22Rv1 (cell line): ENCODE data around the gene UCK2.

Experiments
- ZFX ChIP-seq: fragments of 450-650 bp; IDR thresholded peaks from 2 replicates; pipeline ENCODE4 v1.6.1; 2017; ENCODE audit warnings: antibody characterized with exemption, borderline replicate concordance
- TF ChIP-seq, protein P1 (sequence below): fragments of 450-650 bp; IDR thresholded peaks from 2 replicates; pipeline ENCODE4 v1.5.1; 2017; ENCODE audit warnings: mild to moderate bottlenecking

DNA sequence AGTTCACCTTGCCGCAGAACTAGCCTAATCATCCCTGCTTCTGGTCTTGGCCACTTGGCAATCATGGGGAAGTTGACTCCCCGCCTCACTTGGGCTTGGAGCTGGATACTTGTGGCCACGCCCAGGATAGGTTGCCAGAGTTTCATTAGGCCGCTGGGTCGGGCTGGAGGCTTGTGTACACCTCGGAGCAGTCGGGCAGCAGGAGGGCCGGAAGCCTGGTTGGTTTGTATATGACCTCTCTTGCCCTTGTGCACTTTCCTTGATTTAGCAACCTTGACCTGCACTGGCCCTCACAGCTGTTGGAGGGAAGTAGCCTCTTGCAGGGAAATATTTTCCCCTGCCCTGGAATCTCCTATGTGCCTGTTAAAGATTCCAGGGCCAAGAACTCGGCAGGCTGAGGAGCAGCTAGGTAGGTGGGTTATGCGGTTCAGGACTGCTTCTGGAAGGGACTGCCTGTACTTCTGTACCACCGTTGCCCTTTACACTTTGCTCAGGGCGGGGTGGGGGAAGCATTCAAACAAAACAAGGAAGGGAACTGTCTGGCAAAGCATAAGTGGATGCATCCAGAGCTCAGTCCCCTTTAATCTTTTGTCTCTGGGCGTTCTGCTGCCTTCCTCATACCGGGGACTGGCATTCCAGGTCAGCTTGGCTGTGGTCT lies 83.5 kb downstream of the UCK2 start:
- TF ChIP-seq, protein P1, sequence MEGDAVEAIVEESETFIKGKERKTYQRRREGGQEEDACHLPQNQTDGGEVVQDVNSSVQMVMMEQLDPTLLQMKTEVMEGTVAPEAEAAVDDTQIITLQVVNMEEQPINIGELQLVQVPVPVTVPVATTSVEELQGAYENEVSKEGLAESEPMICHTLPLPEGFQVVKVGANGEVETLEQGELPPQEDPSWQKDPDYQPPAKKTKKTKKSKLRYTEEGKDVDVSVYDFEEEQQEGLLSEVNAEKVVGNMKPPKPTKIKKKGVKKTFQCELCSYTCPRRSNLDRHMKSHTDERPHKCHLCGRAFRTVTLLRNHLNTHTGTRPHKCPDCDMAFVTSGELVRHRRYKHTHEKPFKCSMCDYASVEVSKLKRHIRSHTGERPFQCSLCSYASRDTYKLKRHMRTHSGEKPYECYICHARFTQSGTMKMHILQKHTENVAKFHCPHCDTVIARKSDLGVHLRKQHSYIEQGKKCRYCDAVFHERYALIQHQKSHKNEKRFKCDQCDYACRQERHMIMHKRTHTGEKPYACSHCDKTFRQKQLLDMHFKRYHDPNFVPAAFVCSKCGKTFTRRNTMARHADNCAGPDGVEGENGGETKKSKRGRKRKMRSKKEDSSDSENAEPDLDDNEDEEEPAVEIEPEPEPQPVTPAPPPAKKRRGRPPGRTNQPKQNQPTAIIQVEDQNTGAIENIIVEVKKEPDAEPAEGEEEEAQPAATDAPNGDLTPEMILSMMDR, result no peak
- TF ChIP-seq ZFX, result no peak
